ENCODE measurements around the gene PLD1. TPM values are rescaled to one million over a fixed set of nuclear protein-coding genes. Genes with fewer than 3 reads are reported as not detected.

The PLD1 gene
- total RNA-seq, 2 donors from 2014 or later = 12.8 to 15.8 TPM

DNA sequence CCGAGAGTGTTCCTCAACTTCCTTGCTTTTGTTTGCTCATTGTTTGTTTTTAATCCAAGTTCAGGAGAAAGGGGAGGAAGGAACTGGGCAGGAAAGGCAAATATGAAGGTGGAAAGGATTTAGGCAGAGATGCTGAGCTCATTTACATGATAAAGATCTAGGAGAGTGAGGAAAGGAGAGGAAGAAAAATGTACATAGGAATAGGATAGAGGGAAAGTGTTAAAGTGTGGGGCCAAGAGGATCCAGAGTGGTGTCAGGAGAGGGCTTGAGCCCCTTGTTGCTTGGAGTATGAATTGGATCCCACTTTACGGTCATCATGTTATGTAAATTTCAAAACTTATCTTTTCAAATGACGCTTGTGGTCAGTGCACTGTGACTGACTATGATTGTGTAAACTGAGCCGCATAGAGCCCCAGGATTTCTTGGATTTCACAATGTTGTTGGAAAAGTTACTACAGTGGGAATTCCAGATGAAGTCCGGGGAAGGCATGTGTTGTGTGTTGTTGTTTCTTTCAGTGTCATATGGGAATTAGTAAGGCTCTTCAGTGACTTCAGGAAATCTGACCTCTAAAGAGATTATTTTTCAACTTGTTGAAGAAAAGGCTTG lies 15.0 kb upstream of the PLD1 start:
- H3K27ac ChIP-seq = no peak overlapping the region
- WGBS = 78% methylated on average over 5 of the region's 5 CpGs

DNA sequence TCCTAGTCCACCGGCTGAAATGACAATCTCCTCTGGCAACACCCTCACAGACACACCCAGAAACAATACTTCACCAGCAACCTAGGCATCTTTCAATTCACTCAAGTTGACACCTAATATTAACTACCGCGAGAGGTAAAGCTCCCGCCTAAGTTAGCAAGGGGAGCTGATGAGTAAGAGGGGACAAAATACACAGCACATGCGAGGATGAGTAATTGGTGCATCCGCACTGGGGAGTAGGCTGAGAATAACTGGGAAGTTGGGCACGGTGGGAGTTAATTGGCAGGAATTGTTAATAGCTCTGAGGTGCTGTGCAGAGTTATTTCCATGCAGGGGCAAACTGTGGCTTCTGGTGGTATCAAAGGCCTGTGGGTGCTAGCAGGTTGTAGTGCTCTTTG lies 14.5 kb upstream of the PLD1 start:
- 93% methylated on average over 7 of the region's 7 CpGs for WGBS
- Histone ChIP-seq H3K36me3 (no peaks in the 10 kb centered on the region), H3K27me3 (replicated peaks; ENCODE audit: insufficient read depth) (no peaks in the 10 kb centered on the region), H3K9me3 (no peaks in the 10 kb centered on the region), H3K27ac (no peak overlapping the region), H3K4me3 (no peak overlapping the region), H3K4me1 (replicated peaks) (no peaks in the 10 kb centered on the region)
- TF ChIP-seq, protein P1, sequence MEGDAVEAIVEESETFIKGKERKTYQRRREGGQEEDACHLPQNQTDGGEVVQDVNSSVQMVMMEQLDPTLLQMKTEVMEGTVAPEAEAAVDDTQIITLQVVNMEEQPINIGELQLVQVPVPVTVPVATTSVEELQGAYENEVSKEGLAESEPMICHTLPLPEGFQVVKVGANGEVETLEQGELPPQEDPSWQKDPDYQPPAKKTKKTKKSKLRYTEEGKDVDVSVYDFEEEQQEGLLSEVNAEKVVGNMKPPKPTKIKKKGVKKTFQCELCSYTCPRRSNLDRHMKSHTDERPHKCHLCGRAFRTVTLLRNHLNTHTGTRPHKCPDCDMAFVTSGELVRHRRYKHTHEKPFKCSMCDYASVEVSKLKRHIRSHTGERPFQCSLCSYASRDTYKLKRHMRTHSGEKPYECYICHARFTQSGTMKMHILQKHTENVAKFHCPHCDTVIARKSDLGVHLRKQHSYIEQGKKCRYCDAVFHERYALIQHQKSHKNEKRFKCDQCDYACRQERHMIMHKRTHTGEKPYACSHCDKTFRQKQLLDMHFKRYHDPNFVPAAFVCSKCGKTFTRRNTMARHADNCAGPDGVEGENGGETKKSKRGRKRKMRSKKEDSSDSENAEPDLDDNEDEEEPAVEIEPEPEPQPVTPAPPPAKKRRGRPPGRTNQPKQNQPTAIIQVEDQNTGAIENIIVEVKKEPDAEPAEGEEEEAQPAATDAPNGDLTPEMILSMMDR (IDR thresholded peaks at IDR 0.05) = no peak
- TF ChIP-seq POLR2AphosphoS5 (IDR thresholded peaks at IDR 0.05) (no peak), POLR2A (IDR thresholded peaks at IDR 0.05) (no peak)
- DNase-seq (ENCODE audit: low spot score) = no peak
- intact Hi-C loops (cut with DNase I) = no loop called here

More for the DNA sequence above, 15.0 kb upstream of the PLD1 start:
- no peaks in the 10 kb centered on the region for H3K27me3 ChIP-seq (replicated peaks; ENCODE audit: insufficient read depth)
- intact Hi-C loops (cut with DNase I) = no loop called here
- H3K36me3 ChIP-seq = no peaks in the 10 kb centered on the region
- no peak for DNase-seq (ENCODE audit: low spot score)
- no peaks in the 10 kb centered on the region for H3K9me3 ChIP-seq
- no peaks in the 10 kb centered on the region for H3K4me1 ChIP-seq (replicated peaks)
- no peak overlapping the region for H3K4me3 ChIP-seq
- TF ChIP-seq POLR2A (IDR thresholded peaks at IDR 0.05) (no peak), POLR2AphosphoS5 (IDR thresholded peaks at IDR 0.05) (no peak)
- TF ChIP-seq, protein P1 (IDR thresholded peaks at IDR 0.05) = no peak

DNA sequence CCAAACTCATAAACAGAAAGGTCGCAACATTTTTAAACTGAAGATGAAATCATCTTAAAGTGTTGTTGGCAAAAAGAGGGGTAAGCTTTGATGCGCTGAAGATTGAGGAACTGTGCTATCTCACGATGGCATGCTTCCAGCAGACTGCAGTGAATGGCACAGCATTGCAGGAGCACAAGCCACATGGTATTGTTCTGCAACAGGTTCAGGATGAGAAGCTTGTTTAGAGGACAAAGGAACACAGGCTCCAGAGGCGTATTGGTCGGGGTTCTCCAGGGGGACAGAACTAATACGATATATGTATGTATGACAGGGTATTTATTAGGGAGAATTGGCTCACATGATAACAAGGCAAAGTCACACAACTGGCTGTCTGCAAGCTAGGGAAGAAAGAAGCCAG lies 13.8 kb upstream of the PLD1 start:
- Histone ChIP-seq H3K4me1 (replicated peaks) (no peaks in the 10 kb centered on the region), H3K27ac (no peak overlapping the region), H3K4me3 (no peak overlapping the region), H3K36me3 (no peaks in the 10 kb centered on the region), H3K27me3 (replicated peaks; ENCODE audit: insufficient read depth) (no peaks in the 10 kb centered on the region), H3K9me3 (no peaks in the 10 kb centered on the region)
- no peak for DNase-seq (ENCODE audit: low spot score)
- TF ChIP-seq, protein P1 (IDR thresholded peaks at IDR 0.05) = no peak
- TF ChIP-seq POLR2AphosphoS5 (IDR thresholded peaks at IDR 0.05) (no peak), POLR2A (IDR thresholded peaks at IDR 0.05) (no peak)
- 65% methylated on average over 6 of the region's 6 CpGs for WGBS
- intact Hi-C loops (cut with DNase I) = no loop called here

DNA sequence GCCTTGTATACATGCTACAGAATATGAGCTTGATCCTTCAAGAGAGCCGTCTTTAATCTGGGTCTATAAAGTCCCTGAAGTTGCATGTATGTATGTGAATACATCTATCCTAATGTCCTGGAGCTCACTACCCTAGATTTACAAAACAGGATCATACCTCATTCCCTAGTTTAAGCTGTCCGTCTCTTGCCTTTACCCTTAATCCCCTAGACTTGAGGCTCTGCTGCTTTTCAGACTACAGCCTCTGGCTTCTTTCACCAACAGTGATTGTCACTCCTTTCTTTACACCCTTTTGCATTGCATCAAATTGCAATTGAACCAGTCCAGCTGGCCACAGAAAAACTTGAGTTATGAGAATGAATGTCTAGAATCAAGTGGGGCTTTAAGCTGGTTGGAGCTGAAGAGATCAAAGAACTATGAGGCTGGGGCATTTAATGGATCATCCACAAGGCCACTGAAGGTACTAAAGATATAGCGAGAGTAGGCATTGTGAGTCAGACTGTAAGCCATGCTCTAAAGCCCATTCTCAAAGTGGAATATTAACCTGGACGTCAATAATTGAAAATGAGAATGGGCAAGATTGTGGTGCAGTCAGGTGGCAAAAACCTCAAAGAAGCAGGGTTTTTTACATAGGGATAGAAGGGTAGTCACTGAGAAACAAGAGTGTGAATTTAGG lies 12.3 kb upstream of the PLD1 start:
- Histone ChIP-seq H3K9me3 (no peaks in the 10 kb centered on the region), H3K36me3 (no peaks in the 10 kb centered on the region), H3K27ac (no peak overlapping the region), H3K4me1 (replicated peaks) (no peaks in the 10 kb centered on the region), H3K4me3 (no peak overlapping the region), H3K27me3 (replicated peaks; ENCODE audit: insufficient read depth) (no peaks in the 10 kb centered on the region)
- intact Hi-C loops (cut with DNase I) = no loop called here
- DNase-seq (ENCODE audit: low spot score) = no peak
- no peak for TF ChIP-seq POLR2AphosphoS5 (IDR thresholded peaks at IDR 0.05)
- TF ChIP-seq, protein P1 (IDR thresholded peaks at IDR 0.05) = no peak
- no peak for TF ChIP-seq POLR2A (IDR thresholded peaks at IDR 0.05)
- 73% methylated on average over 4 of the region's 4 CpGs for whole genome bisulfite sequencing
